Stimulated activated CD4-positive, alpha-beta T cell treated with anti-CD3 and anti-CD28 coated beads, TNF-alpha, amount 100 ng/mL, for 24 hours (primary cell): ENCODE data around the gene BIRC5.
A peak's percentile ranks its signal among the peaks of the same experiment; 100 is the strongest.
"Not testable (repeated sequence)": the region's sequence is repeated elsewhere in the genome, so short reads cannot be mapped to it uniquely, and the experiment has no call there.

Source experiments
- DNase-seq, 3 experiments: peaks; one replicate each; pipeline ENCODE4 v3.0.0-alpha.2; 2020; ENCODE audit warnings: low read depth in 3 of 3

Gene BIRC5

GRCh38 chr17:78239489-78239931 is 25.5 kb downstream of the BIRC5 start:
- DNase-seq = no peak

GRCh38 chr17:78240012-78240655 is 26.1 kb downstream of the BIRC5 start:
- no peak for DNase-seq

GRCh38 chr17:78240839-78241238 is 26.8 kb downstream of the BIRC5 start:
- DNase-seq = no peak

- no peak for DNase-seq
Observed at GRCh38 chr17:78241277-78242023, 27.4 kb downstream of the BIRC5 start.

- DNase-seq = no peak
Observed at GRCh38 chr17:78242024-78242742, 28.1 kb downstream of the BIRC5 start.

- no peak for DNase-seq
Observed at GRCh38 chr17:78247304-78247703, 33.3 kb downstream of the BIRC5 start.

GRCh38 chr17:78248051-78248914 is 34.2 kb downstream of the BIRC5 start:
- no peak for DNase-seq

GRCh38 chr17:78249074-78249817 is 35.2 kb downstream of the BIRC5 start:
- no peak for DNase-seq

- no peak for DNase-seq
Observed at GRCh38 chr17:78249818-78250806, 36.1 kb downstream of the BIRC5 start.

GRCh38 chr17:78250891-78251772 is 37.1 kb downstream of the BIRC5 start:
- peak; percentile 70 to 88 (median 72) for DNase-seq

- no peak for DNase-seq
Observed at GRCh38 chr17:78251773-78252103, 37.7 kb downstream of the BIRC5 start.

- DNase-seq = no peak
Observed at GRCh38 chr17:78252111-78252634, 38.1 kb downstream of the BIRC5 start.

GRCh38 chr17:78252701-78253635 is 38.9 kb downstream of the BIRC5 start:
- DNase-seq = no peak

- not testable (repeated sequence) for DNase-seq
Observed at GRCh38 chr17:78253636-78253945, 39.5 kb downstream of the BIRC5 start.

GRCh38 chr17:78253946-78254672 is 40.1 kb downstream of the BIRC5 start:
- peak; percentile 65 to 83 (median 67) for DNase-seq

- DNase-seq = no peak
Observed at GRCh38 chr17:78255029-78255656, 41.1 kb downstream of the BIRC5 start.
